Osteocyte (in vitro differentiated cells): ENCODE results near the gene KCNA2. TPM values are rescaled to one million over a fixed set of nuclear protein-coding genes. Genes with fewer than 3 reads are reported as not detected.

ENCODE experiments used
- DNase-seq: peaks from one replicate; pipeline ENCODE4 v3.0.0; 2021; ENCODE audit warnings: mixed read lengths; ENCODE audit not compliant: unreplicated experiment; ENCODE audit errors: extremely low spot score
- H3K27ac Mint-ChIP-seq: one replicate; pipeline ENCODE4 v1.8.0; 2021; ENCODE audit warnings: mild to moderate bottlenecking, mixed read lengths; ENCODE audit not compliant: unreplicated experiment
- H3K27me3 Mint-ChIP-seq: one replicate; pipeline ENCODE4 v1.8.0; 2021; ENCODE audit warnings: mixed read lengths; ENCODE audit not compliant: unreplicated experiment
- H3K36me3 Mint-ChIP-seq: one replicate; pipeline ENCODE4 v1.8.0; 2021; ENCODE audit warnings: mixed read lengths; ENCODE audit not compliant: unreplicated experiment
- H3K4me1 Mint-ChIP-seq: one replicate; pipeline ENCODE4 v1.8.0; 2021; ENCODE audit warnings: mixed read lengths; ENCODE audit not compliant: unreplicated experiment
- H3K4me3 Mint-ChIP-seq: one replicate; pipeline ENCODE4 v1.8.0; 2021; ENCODE audit warnings: mild to moderate bottlenecking, moderate library complexity, mixed read lengths; ENCODE audit not compliant: unreplicated experiment
- H3K9me3 Mint-ChIP-seq: one replicate; pipeline ENCODE4 v1.8.0; 2021; ENCODE audit warnings: mixed read lengths; ENCODE audit not compliant: unreplicated experiment
- CTCF ChIP-seq: fragments of 200-600 bp; sonication (generic); IDR thresholded peaks from 2 replicates; pipeline ENCODE4 v1.5.0; 2021; ENCODE audit warnings: antibody characterized with exemption, mild to moderate bottlenecking, moderate library complexity
- total RNA-seq: library from RNA; stranded (reverse); gene quantifications from 2 replicates; pipeline ENCODE4 v1.2.1, GENCODE V29; 2021

Gene KCNA2
- total RNA-seq, 1 donor from 2014 or later, result 0.05 TPM

DNA sequence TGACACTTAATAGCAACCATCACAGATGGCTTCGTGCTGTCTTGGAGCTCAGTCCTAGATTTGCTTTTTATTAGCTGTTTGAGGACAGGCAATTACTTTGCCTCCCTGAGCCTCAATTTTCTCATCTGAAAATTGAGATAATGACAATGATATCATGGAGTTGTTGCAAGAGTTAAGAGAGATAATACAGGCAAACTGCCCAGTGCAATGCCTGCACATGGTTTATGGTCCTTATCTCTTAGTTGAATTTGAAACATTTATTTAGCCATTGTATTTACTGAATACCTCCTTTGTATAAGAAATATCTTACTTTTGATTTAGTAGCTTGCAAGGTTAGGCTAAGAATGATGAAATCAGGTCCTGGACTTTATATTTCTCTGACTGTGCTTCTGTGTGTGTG, 17.7 kb downstream of the KCNA2 start:
- no peak for TF ChIP-seq CTCF
- DNase-seq, result no peak
- no peaks in the 10 kb centered on the region for H3K36me3 Mint-ChIP-seq
- no peaks in the 10 kb centered on the region for H3K27me3 Mint-ChIP-seq
- H3K4me1 Mint-ChIP-seq, result no peaks in the 10 kb centered on the region
- H3K4me3 Mint-ChIP-seq, result no peak overlapping the region
- H3K27ac Mint-ChIP-seq, result no peak overlapping the region
- no peaks in the 10 kb centered on the region for H3K9me3 Mint-ChIP-seq

DNA sequence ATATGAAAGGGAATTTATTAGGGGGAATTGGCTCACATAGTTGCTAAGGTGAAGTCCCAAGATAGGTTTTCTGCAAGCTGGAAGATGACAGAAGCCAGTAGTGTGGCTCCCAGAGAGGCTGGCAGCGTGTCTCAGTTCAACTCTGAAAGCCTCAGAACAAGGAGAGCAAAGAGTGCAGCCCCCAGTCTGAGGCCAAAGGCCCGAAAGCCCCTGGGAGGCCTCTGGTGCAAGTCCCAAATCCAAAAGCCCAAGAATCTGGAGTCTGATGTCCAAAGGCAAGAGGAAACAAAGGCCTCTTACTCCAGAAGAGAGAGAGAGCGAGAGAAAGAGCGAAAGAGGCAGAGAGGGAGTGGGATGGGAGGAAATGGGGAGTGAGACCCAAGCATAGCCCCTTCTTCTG, 18.3 kb downstream of the KCNA2 start:
- Mint-ChIP-seq H3K4me1 (no peaks in the 10 kb centered on the region), H3K27me3 (no peaks in the 10 kb centered on the region), H3K9me3 (no peaks in the 10 kb centered on the region), H3K36me3 (no peaks in the 10 kb centered on the region), H3K27ac (no peak overlapping the region), H3K4me3 (no peak overlapping the region)
- TF ChIP-seq CTCF, result no peak
- DNase-seq, result no peak

DNA sequence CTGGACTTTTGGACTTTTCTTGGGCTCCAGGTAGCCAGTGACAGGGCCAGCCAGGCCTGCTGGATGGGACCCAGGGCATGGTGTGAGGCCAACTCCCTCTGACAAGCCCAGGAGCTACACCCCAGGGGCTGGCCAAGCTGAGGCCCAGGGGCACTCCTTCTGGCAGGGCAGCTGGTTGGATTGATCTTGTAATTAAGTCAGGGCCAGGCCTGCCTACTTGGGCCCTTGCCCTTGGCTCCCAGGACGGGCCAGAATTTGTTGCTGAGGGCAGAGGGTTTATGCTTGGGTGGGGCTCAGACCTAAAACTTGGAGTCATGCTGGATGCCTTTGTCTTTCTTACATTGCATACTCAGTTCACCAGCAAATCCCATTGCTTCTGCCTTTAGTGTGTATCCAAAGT, 20.7 kb downstream of the KCNA2 start:
- H3K27ac Mint-ChIP-seq, result no peak overlapping the region
- H3K27me3 Mint-ChIP-seq, result no peaks in the 10 kb centered on the region
- no peaks in the 10 kb centered on the region for H3K36me3 Mint-ChIP-seq
- no peaks in the 10 kb centered on the region for H3K4me1 Mint-ChIP-seq
- H3K9me3 Mint-ChIP-seq, result no peaks in the 10 kb centered on the region
- no peak for DNase-seq
- H3K4me3 Mint-ChIP-seq, result no peak overlapping the region
- no peak for TF ChIP-seq CTCF

DNA sequence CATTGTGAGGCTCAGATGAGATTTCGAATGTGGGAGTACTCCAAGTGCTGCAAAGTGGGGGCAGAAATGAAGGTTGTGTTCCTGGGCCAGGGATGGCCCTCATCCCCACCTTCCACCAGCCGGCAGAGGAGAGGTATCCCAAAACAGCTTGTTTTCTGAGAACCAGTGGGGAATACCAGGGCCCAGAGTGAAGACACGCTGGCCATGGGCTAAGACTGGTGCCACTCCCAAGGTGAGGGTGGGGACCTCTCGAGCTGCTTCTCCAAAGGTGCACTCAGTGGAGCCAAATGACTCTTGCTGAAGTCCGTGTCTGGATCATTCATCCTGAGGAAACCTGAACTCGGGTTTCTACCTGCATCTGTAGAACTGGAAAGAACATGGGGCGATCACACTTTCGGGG, 22.1 kb downstream of the KCNA2 start:
- H3K27ac Mint-ChIP-seq, result no peak overlapping the region
- no peaks in the 10 kb centered on the region for H3K27me3 Mint-ChIP-seq
- no peak for TF ChIP-seq CTCF
- H3K9me3 Mint-ChIP-seq, result no peaks in the 10 kb centered on the region
- H3K36me3 Mint-ChIP-seq, result no peaks in the 10 kb centered on the region
- DNase-seq, result no peak
- H3K4me3 Mint-ChIP-seq, result no peak overlapping the region
- no peaks in the 10 kb centered on the region for H3K4me1 Mint-ChIP-seq

DNA sequence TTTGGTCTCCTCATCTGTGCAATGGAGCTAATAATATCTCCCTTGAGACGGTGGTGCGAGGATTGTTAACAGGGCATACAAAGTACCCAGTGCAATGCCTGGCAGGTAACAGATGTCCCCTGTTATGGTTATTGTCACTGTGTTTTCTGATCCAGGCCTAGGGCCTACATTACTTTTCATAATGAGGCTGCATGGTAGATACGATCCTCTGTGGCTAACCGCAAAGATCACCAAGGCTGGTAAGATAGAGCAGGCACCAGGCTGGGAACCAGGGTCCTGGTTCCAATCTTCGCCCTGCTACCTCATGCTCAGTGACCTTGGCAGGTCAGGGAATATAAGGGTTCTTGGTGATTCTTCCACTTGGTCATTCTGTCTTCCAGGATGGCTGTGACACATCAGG, 22.7 kb downstream of the KCNA2 start:
- Mint-ChIP-seq H3K4me1 (no peaks in the 10 kb centered on the region), H3K27ac (no peak overlapping the region), H3K9me3 (no peaks in the 10 kb centered on the region), H3K36me3 (no peaks in the 10 kb centered on the region), H3K4me3 (no peak overlapping the region), H3K27me3 (no peaks in the 10 kb centered on the region)
- DNase-seq, result no peak
- no peak for TF ChIP-seq CTCF
